ENCODE data around the gene ZNF354B. TPM values are rescaled to one million over a fixed set of nuclear protein-coding genes. Genes with fewer than 3 reads are reported as not detected.

ZNF354B gene
- total and polyA plus RNA-seq, 2 of the 13 experiments (the other 11 are each of a cell fraction or from before 2014, with no cell fraction given), result 7.8 to 10.3 TPM

DNA sequence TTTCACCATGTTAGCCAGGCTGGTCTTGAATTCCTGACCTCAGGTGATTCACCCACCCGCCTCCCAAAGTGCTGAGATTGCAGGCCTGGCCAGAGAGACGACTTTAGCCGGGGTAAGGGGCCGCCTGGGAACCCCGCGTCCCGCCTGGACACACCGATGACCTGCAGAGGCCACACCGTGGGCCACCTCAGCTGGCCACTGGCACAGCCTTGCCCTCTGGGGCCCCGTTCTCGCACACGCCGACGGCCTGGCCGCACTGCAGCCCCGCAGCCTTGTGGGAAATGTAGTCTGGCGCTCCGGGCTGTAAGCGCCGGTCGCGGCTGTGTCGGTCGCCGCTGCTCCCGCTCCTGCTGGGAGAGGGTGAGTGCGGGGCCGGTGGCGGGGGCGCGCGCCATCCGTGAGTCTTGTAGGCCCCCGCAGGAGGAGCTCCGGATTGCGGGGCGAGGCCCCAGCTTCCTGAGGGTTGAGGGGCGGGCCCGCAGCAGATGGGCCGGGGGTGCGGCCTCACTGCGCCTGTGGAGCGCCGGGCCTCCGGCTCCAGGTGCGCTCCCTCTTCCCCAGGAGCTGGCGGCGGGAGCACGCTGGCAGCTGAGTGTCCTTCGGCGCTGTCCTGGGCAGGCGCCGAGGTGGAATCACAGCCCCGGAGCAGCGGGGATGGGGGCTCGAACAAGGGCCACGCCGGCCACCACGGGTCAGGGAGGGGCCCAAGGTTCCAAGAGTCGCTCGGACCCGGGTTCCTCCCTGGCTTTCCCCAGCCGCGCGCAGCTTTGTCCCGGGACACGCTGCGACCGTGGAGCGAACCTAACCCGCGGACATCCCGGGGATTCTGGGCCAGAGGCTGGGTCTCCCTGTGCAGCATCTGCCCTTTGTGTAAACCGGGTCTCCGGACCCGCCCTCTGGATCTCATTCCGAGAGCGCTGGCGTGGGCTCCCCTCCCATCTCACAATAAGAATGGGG is 36.1 kb downstream of the ZNF354B start, which contains the start of gene ZFP2 (continued):
- TF ChIP-seq ARID4A (CRISPR knock-in tag; IDR thresholded peaks at IDR 0.05; ENCODE audit: borderline replicate concordance) (peak; percentile 52; the same call in 1 of the 2 replicates), POGZ (CRISPR knock-in tag; IDR thresholded peaks at IDR 0.05) (peak; percentile 29; the same call in 1 of the 2 replicates), USF2 (IDR thresholded peaks at IDR 0.05; ENCODE audit: low read depth, low read length) (no peak), USF2 (CRISPR knock-in tag; IDR thresholded peaks at IDR 0.05; ENCODE audit: borderline replicate concordance) (no peak), ZNF343 (CRISPR knock-in tag; IDR thresholded peaks at IDR 0.05) (no peak), ZNF264 (CRISPR knock-in tag; IDR thresholded peaks at IDR 0.05) (no peak), ZNF337 (CRISPR knock-in tag; IDR thresholded peaks at IDR 0.05; ENCODE audit: borderline replicate concordance, low read depth) (no peak), MEIS1 (CRISPR knock-in tag; IDR thresholded peaks at IDR 0.05; ENCODE audit: borderline replicate concordance) (no peak), GZF1 (CRISPR knock-in tag; IDR thresholded peaks at IDR 0.05) (no peak), TAF1 (CRISPR knock-in tag; IDR thresholded peaks at IDR 0.05) (peak; percentile 62; the same call in 1 of the 2 replicates), MTF1 (CRISPR knock-in tag; IDR thresholded peaks at IDR 0.05) (no peak), PRMT3 (CRISPR knock-in tag; IDR thresholded peaks at IDR 0.05; ENCODE audit: borderline replicate concordance, low read depth) (no peak), TBX2 (CRISPR knock-in tag; IDR thresholded peaks at IDR 0.05; ENCODE audit: borderline replicate concordance) (peak; percentile 54; the same call in 1 of the 2 replicates), ZBTB42 (CRISPR knock-in tag; IDR thresholded peaks at IDR 0.05) (no peak), ZNF572 (CRISPR knock-in tag; IDR thresholded peaks at IDR 0.05) (no peak), ZNF790 (CRISPR knock-in tag; IDR thresholded peaks at IDR 0.05; ENCODE audit: borderline replicate concordance) (no peak), DMAP1 (CRISPR knock-in tag; IDR thresholded peaks at IDR 0.05) (peak; percentile 22; the same call in 1 of the 2 replicates), ZC3H13 (CRISPR knock-in tag; IDR thresholded peaks at IDR 0.05) (peak; percentile 29; the same call in 1 of the 2 replicates), CBX2 (IDR thresholded peaks at IDR 0.05; ENCODE audit: low read depth, low read length) (no peak), CBX2 (CRISPR knock-in tag; IDR thresholded peaks at IDR 0.05; ENCODE audit: low read depth) (no peak), RNF2 (conservative IDR thresholded peaks at IDR 0.05; ENCODE audit: low read depth) (no peak), DPF2 (CRISPR knock-in tag; IDR thresholded peaks at IDR 0.05; ENCODE audit: borderline replicate concordance, low read depth) (no peak)
- TF ChIP-seq, protein P1, sequence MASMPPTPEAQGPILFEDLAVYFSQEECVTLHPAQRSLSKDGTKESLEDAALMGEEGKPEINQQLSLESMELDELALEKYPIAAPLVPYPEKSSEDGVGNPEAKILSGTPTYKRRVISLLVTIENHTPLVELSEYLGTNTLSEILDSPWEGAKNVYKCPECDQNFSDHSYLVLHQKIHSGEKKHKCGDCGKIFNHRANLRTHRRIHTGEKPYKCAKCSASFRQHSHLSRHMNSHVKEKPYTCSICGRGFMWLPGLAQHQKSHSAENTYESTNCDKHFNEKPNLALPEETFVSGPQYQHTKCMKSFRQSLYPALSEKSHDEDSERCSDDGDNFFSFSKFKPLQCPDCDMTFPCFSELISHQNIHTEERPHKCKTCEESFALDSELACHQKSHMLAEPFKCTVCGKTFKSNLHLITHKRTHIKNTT (CRISPR knock-in tag; IDR thresholded peaks at IDR 0.05), result no peak

Data from HepG2 (cell line).